A673 (cell line): Measurements from ENCODE around the gene SSH2. TPM values are rescaled to one million over a fixed set of nuclear protein-coding genes. Genes with fewer than 3 reads are reported as not detected.

Experiments used
- BruUV-seq: library from RNA; stranded (reverse); fragments of 400-500 nt; replicated peaks from 2 replicates; lab custom pipeline; 2021; lab: Mats Ljungman, UMichigan
- CTCF ChIA-PET: fragments of 300-600 bp; sonication (Branson Sonifier 250); formaldehyde crosslinking; loops from one replicate; lab custom pipeline; 2022; ENCODE audit warnings: antibody characterized with exemption; lab: Charles Lee
- POLR2A ChIA-PET: fragments of 300-600 bp; sonication (Branson Sonifier 250); formaldehyde crosslinking; loops from one replicate; lab custom pipeline; 2022; ENCODE audit warnings: antibody characterized with exemption; ENCODE audit not compliant: low non-redundant PET; lab: Charles Lee
- DNase-seq: peaks from one replicate; pipeline ENCODE4 v3.0.0-alpha.2; 2015; ENCODE audit warnings: low spot score
- H3K27ac ChIP-seq: fragments of 200-600 bp; sonication (generic); 2 replicates; pipeline ENCODE4 v1.5.1; 2016; ENCODE audit warnings: mixed run types, low read depth, mild to moderate bottlenecking, mixed read lengths, antibody characterized with exemption, low read length; ENCODE audit not compliant: poor library complexity, severe bottlenecking
- H3K27me3 ChIP-seq: fragments of 200-600 bp; sonication (generic); replicated peaks from 2 replicates; pipeline ENCODE4 v1.6.1; 2017; ENCODE audit warnings: mixed run types, low read depth, mild to moderate bottlenecking, mixed read lengths, antibody characterized with exemption, low read length; ENCODE audit not compliant: insufficient read depth, poor library complexity
- H3K36me3 ChIP-seq: fragments of 200-600 bp; sonication (generic); 2 replicates; pipeline ENCODE4 v1.6.1; 2016; ENCODE audit warnings: mixed run types, mild to moderate bottlenecking, mixed read lengths, antibody characterized with exemption, low read length; ENCODE audit not compliant: insufficient read depth, poor library complexity, severe bottlenecking
- H3K4me1 ChIP-seq: fragments of 200-600 bp; sonication (generic); 2 replicates; pipeline ENCODE4 v1.6.1; 2017; ENCODE audit warnings: mixed run types, mild to moderate bottlenecking, mixed read lengths, antibody characterized with exemption, low read length; ENCODE audit not compliant: insufficient read depth, poor library complexity, severe bottlenecking
- H3K4me3 ChIP-seq: fragments of 200-600 bp; sonication (generic); 2 replicates; pipeline ENCODE4 v1.5.1; 2016; ENCODE audit warnings: low read depth, mixed run types, mild to moderate bottlenecking, mixed read lengths, low read length; ENCODE audit not compliant: poor library complexity, severe bottlenecking
- H3K9me3 ChIP-seq: fragments of 200-600 bp; sonication (generic); 2 replicates; pipeline ENCODE4 v1.6.1; 2016; ENCODE audit warnings: mixed run types, low read depth, mild to moderate bottlenecking, mixed read lengths, antibody characterized with exemption, low read length; ENCODE audit not compliant: poor library complexity, severe bottlenecking
- EZH2 ChIP-seq: fragments of 200-600 bp; sonication (generic); IDR thresholded peaks from 2 replicates; pipeline ENCODE4 v1.6.1; 2017; ENCODE audit warnings: borderline replicate concordance, low read depth, mild to moderate bottlenecking, mixed read lengths, antibody characterized with exemption, low read length; ENCODE audit not compliant: poor library complexity, severe bottlenecking
- intact Hi-C: fragments of 100-400 bp; cut with micrococcal nuclease; formaldehyde crosslinking; loops from one replicate; pipeline ENCODE4 v1.10.0; 2022; ENCODE audit not compliant: unreplicated experiment
- total RNA-seq: library from RNA; stranded (reverse); gene quantifications from 2 replicates; pipeline ENCODE4 v1.2.3, GENCODE V29; 2021
- TF ChIP-seq, protein P1 (sequence below): fragments of 300-800, 200-600 bp; sonication (generic); conservative IDR thresholded peaks from 2 replicates; pipeline ENCODE4 v1.5.1; 2017; ENCODE audit warnings: low read depth, mild to moderate bottlenecking, antibody characterized with exemption, low read length, moderate library complexity, mixed read lengths

SSH2 gene
- total RNA-seq, 1 experiment from 2014 or later = 75.5 TPM

DNA sequence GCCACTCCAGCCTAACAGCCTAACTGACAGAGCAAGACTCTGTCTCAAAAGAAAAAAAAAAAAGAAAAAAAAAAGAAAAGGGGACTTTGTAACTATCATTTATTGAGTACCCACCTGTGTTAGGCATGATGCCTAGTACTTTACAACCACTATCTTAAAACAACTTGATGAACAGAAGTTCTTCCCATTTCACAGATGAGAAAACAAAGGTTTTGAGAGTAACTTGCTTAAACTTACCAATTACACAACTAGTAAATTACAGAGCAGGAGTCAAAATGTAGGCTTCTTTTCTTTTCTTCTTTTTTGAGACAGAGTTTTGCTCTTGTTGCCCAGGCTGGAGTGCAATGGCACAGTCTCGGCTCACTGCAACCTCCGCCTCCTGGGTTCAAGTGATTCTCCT, 210.6 kb downstream of the SSH2 start:
- ChIA-PET CTCF (no interaction called here), POLR2A (no interaction called here)
- H3K36me3 ChIP-seq = no peaks in the 10 kb centered on the region
- peaks cover 61% of the 10 kb centered on the region for H3K4me1 ChIP-seq
- H3K9me3 ChIP-seq = no peaks in the 10 kb centered on the region
- TF ChIP-seq, protein P1, sequence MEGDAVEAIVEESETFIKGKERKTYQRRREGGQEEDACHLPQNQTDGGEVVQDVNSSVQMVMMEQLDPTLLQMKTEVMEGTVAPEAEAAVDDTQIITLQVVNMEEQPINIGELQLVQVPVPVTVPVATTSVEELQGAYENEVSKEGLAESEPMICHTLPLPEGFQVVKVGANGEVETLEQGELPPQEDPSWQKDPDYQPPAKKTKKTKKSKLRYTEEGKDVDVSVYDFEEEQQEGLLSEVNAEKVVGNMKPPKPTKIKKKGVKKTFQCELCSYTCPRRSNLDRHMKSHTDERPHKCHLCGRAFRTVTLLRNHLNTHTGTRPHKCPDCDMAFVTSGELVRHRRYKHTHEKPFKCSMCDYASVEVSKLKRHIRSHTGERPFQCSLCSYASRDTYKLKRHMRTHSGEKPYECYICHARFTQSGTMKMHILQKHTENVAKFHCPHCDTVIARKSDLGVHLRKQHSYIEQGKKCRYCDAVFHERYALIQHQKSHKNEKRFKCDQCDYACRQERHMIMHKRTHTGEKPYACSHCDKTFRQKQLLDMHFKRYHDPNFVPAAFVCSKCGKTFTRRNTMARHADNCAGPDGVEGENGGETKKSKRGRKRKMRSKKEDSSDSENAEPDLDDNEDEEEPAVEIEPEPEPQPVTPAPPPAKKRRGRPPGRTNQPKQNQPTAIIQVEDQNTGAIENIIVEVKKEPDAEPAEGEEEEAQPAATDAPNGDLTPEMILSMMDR = no peak
- no peak for TF ChIP-seq EZH2
- no peaks in the 10 kb centered on the region for H3K27me3 ChIP-seq
- H3K27ac ChIP-seq = no peak overlapping the region
- intact Hi-C loops = no loop called here
- no peak overlapping the region for H3K4me3 ChIP-seq
- DNase-seq = no peak
- no TSS peak for BruUV-seq

DNA sequence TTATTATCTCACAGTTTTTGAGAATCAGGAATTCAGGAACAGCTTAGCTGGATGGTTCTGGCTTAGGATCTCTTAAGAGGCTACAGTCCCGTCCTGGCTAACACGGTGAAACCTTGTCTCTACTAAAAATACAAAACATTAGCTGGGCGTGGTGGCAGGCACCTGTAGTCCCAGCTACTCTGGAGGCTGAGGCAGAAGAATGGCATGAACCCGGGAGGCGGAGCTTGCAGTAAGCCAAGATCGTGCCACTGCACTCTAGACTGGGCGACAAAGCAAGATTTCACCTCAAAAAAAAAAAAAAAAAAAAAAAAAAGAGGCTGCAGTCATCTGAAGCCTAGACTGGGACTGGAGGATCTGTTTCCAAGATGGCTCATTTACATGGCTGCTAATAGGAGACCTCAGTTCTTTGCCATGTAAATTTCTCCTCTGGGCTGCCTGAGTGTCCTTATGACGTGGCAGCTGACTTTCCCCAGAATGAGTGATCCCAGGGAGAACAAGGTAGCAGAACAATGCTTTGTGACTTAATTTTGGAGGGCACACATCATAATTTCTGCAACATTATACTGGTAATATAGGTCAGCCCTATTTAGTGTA, 211.5 kb downstream of the SSH2 start:
- TF ChIP-seq EZH2 = no peak
- TF ChIP-seq, protein P1 = no peak
- ChIA-PET POLR2A (no interaction called here), CTCF (no interaction called here)
- Histone ChIP-seq H3K4me1 (peaks cover 54% of the 10 kb centered on the region), H3K27me3 (no peaks in the 10 kb centered on the region), H3K4me3 (no peak overlapping the region), H3K27ac (no peak overlapping the region), H3K9me3 (no peaks in the 10 kb centered on the region), H3K36me3 (no peaks in the 10 kb centered on the region)
- no TSS peak for BruUV-seq
- no peak for DNase-seq
- intact Hi-C loops = no loop called here

DNA sequence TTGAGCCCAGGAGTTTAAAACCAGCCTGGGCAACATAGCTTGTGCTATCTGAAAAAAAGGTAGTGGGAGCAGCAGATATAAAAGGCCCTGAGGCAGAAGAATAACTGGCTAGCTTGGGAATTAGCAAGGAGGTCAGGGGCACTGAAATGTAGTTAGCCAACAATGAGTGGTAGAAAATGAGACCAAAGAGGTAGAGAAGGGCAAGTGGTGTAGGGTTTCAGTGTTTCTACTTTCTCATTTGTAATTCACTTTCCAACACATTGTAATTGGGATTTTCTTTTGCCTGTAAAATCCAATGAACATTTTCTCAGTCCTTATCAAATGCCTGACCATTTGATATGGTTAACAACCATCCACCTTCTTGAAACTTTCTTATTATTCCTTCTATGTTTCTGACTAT, 212.2 kb downstream of the SSH2 start:
- no peak overlapping the region for H3K27ac ChIP-seq
- BruUV-seq = no TSS peak
- CTCF ChIA-PET = no interaction called here
- no peak for DNase-seq
- TF ChIP-seq EZH2 = no peak
- TF ChIP-seq, protein P1 = no peak
- H3K9me3 ChIP-seq = no peaks in the 10 kb centered on the region
- peaks cover 46% of the 10 kb centered on the region for H3K4me1 ChIP-seq
- no peak overlapping the region for H3K4me3 ChIP-seq
- H3K36me3 ChIP-seq = no peaks in the 10 kb centered on the region
- POLR2A ChIA-PET = no interaction called here
- no peaks in the 10 kb centered on the region for H3K27me3 ChIP-seq
- intact Hi-C loops = no loop called here
